Globus pallidus (tissue), 1 donor: ENCODE results near the gene NXPH2.

Experiments
- DNase-seq: peaks from one replicate; pipeline ENCODE4 v3.0.0-alpha.2; 2015; ENCODE audit warnings: low spot score

NXPH2 gene

DNA sequence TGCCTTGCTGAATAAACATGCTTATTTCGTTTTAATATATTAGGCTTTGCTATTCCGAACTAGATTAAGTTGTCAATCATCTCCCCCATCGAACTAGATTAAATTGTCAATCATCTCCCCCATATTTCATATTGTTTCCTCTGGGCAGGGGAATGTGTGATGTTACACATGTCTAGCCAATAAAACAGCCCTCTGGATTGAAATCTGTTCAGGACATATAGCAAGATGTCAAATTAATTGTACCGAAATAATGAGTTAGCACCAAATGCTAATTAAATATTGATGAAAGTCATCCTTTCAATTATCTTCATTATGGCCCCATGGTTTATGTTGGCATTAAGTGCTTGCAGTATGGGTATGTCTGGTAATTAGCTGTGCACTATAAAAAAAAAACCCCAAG lies 143.1 kb downstream of the NXPH2 start:
- DNase-seq, result no peak

DNA sequence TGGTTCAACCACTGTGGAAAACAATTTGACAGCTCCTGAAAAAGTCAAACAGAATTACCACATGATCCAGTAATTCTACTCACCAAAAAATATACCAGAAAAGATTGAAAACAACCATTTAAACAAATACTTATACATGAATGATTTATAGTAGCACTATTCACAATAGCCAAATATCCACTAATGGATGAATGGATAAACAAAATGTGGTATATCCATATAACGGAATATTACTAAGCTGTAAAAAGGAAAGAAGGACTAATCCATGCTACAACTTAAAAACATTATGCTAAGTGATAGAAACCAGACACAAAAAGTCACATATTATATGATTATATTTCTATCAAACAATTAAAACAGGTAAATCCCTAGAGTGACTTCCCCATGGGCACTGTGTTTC lies 147.1 kb downstream of the NXPH2 start:
- no peak for DNase-seq

DNA sequence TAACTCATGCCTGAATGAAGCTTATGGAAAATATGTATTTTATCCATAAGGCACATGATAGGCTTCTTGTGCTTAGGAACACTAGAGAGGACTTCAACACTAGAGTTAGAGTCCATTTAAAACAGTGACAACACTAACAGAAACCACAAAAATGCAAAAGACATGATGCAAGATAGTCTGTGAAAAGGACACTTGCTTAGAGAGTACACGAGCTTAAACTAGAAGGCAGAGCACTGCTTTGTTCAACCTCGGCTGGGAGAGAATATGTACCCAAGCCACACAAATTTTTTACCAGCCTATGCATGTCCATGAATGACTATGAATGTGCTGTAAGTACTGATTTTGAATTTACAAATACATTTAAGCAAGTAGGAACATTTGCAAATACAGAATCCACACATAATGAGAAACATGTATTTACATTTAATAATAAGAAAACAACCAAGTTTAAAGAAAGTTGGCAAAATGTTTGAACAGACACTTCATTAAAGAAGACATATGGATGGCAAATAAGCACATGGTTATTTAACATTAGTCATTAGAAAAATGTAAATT lies 148.0 kb downstream of the NXPH2 start:
- DNase-seq, result no peak

DNA sequence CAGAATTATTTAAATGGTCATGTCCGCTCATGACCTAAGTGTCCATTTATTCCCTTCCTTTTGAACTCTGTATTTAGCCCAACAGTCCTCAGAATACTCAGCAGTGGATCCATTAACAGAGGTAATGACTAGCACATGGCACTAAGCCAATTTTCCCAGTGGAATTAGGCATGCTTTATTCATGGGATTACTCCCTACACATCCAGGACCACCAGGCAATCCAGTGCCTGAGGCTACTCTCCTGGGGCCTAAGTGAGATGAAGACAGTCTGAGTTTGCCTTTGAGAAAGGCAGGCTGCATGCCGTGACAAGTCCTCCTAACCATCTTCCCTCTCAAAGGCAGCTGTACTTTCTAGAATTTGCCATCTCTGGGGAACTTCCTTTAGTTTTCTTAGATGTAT lies 150.0 kb downstream of the NXPH2 start:
- no peak for DNase-seq

DNA sequence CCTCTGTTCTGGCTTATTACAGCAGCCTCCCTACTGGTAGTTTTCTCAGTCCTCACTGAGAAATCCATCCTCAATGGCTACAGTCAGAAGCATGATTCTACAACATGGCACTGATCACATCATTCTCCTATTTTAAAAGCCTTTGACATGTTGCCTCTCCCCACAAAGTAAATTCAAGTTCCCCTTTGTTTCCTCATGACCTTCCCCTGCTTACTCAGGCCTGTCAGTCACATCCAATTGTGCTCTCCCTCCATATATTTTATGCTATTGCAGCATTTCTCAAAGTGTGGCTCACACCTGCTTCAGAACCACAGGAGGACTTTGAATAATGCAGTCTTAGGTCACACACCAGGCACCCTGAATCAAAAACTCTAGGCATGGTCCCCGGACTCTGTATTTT lies 154.0 kb downstream of the NXPH2 start:
- DNase-seq, result no peak

DNA sequence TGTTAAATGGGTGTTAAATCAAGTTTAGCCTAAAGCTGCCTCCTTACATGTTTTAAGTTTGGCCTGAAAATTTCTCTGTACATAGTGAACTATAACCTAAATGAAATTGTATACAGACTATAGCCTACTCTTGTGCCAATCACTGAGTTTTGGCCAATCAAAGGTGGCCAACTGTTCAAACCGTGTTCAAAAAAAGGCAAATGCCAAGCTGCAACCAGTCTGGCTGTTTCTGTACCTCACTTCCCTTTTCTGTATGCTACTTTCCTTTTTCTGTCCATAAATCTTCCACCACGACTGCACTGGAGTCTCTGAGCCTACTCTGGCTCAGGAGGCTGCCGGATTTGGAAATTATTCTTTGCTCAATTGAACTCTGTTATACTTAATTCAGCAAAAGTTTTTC lies 157.6 kb downstream of the NXPH2 start:
- no peak for DNase-seq

DNA sequence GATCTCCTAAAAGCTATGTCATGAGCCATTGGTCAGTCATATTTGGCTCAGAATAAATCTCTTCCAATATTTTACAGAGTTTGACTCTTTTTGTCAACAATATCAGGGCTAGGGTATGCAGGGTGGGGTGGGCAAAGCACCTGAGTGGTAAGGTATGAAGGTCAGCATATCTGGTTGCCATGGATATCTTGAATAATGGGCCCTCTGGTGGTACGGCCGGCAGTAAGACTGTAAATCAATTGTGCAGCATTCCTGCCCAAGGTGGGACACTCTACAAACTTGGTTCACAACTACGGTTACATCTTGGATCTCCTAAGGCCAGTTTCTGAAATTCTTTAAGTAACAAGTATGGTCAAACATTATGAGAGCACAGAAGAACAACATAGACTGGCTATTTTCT lies 159.1 kb downstream of the NXPH2 start:
- DNase-seq, result no peak

DNA sequence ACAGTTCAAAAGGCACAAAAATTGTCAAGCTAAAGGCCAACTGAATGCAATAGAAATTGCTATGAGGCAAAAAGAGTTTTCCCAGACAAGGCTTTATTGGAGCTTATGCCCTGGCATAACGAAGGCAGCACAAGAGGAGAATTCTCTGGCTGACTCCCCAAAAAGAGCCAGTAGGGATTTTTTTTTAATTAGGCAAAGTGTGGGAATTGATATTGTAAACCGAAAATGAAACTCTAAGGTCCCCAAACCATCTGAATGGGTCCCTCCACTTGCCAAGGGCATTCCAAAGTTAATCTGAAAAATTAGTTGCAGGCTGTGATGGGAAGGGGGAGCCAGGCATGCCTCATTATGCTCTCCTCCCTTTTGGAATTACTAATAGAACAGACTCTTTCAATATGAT lies 159.8 kb downstream of the NXPH2 start:
- DNase-seq, result no peak
